Panc1 (cell line): Measurements from ENCODE around the gene ZNF384. TPM values are rescaled to one million over a fixed set of nuclear protein-coding genes. Genes with fewer than 3 reads are reported as not detected.

Experiments used
- ATAC-seq: fragments of 200-7000 bp; cut with Tn5 transposase; 2 replicates; pipeline ENCODE4 v1.9.1; 2020; ENCODE audit warnings: mild to moderate bottlenecking, moderate library complexity
- BruUV-seq: library from RNA; stranded (reverse); fragments of 400-500 nt; replicated peaks from 2 replicates; lab custom pipeline; 2021; lab: Mats Ljungman, UMichigan
- CTCF ChIA-PET: fragments of 300-600 bp; sonication (Branson Sonifier 250); formaldehyde crosslinking; loops from one replicate; lab custom pipeline; 2022; ENCODE audit warnings: antibody characterized with exemption; lab: Charles Lee
- POLR2A ChIA-PET: fragments of 300-600 bp; sonication (Branson Sonifier 250); formaldehyde crosslinking; loops from one replicate; lab custom pipeline; 2022; ENCODE audit warnings: antibody characterized with exemption; lab: Charles Lee
- DNase-seq: peaks from one replicate; pipeline ENCODE4 v3.0.0-alpha.2; 2010; ENCODE audit warnings: low read depth, low spot score
- H3K27ac ChIP-seq: 2 replicates; pipeline ENCODE4 v1.5.1; 2011; ENCODE audit warnings: mild to moderate bottlenecking, low read length, inconsistent platforms
- H3K27me3 ChIP-seq: fragments of 200-500 bp; sonication (Bioruptor generic); 2 replicates; pipeline ENCODE4 v1.6.0; 2014; ENCODE audit warnings: low read length, inconsistent platforms; ENCODE audit not compliant: control insufficient read depth, insufficient read depth
- H3K36me3 ChIP-seq: fragments of 200-500 bp; sonication (Bioruptor generic); 2 replicates; pipeline ENCODE4 v1.5.1; 2014; ENCODE audit warnings: inconsistent platforms, mild to moderate bottlenecking, low read length, moderate library complexity; ENCODE audit not compliant: control insufficient read depth, insufficient read depth
- H3K4me1 ChIP-seq: 2 replicates; pipeline ENCODE4 v1.5.1; 2011; ENCODE audit warnings: inconsistent platforms, mild to moderate bottlenecking, low read length, moderate library complexity; ENCODE audit not compliant: control insufficient read depth, insufficient read depth
- H3K4me3 ChIP-seq, 2 experiments: 2 replicates each; pipeline ENCODE4 v1.5.1; 2011 to 2012; ENCODE audit warnings: low read depth in 2 of 2, low read length in 2 of 2, mild to moderate bottlenecking in 2 of 2, inconsistent platforms in 1 of 2, moderate library complexity in 1 of 2
- H3K9me3 ChIP-seq: fragments of 200-500 bp; sonication (Bioruptor generic); 2 replicates; pipeline ENCODE4 v1.5.1; 2014; ENCODE audit warnings: low read depth, mild to moderate bottlenecking, inconsistent platforms, low read length, moderate library complexity; ENCODE audit not compliant: control insufficient read depth, insufficient read depth
- CTCF ChIP-seq: fragments of 450-650 bp; IDR thresholded peaks from 2 replicates; pipeline ENCODE4 v1.5.1; 2017; ENCODE audit warnings: mild to moderate bottlenecking
- POLR2AphosphoS5 ChIP-seq: IDR thresholded peaks from 2 replicates; pipeline ENCODE4 v1.6.1; 2012; ENCODE audit warnings: mild to moderate bottlenecking, low read depth, low read length, moderate library complexity
- REST ChIP-seq, 2 experiments: IDR thresholded peaks; 2 replicates each; pipeline ENCODE4 v1.6.1; 2011 to 2012; ENCODE audit warnings: low read depth in 2 of 2, control low read depth in 1 of 2, low read length in 1 of 2, mild to moderate bottlenecking in 1 of 2, moderate library complexity in 1 of 2; ENCODE audit not compliant: insufficient read depth in 1 of 2
- SIN3A ChIP-seq: IDR thresholded peaks from 2 replicates; pipeline ENCODE4 v1.6.1; 2012; ENCODE audit warnings: low read depth, mild to moderate bottlenecking, low read length, moderate library complexity, borderline replicate concordance; ENCODE audit not compliant: insufficient read depth
- TCF7L2 ChIP-seq: IDR thresholded peaks from 2 replicates; pipeline ENCODE4 v1.6.1; 2011; ENCODE audit warnings: mild to moderate bottlenecking, low read depth, low read length, inconsistent platforms
- in situ Hi-C: cut with HindIII; loops from 2 replicates; pipeline ENCODE4 v1.10.0; 2016; ENCODE audit warnings: low sequenced_read_pairs, low pct_unique_long_range_greater_than_20kb
- intact Hi-C: fragments of 100-400 bp; cut with micrococcal nuclease; formaldehyde crosslinking; loops from one replicate; pipeline ENCODE4 v1.10.0; 2022; ENCODE audit not compliant: unreplicated experiment
- total RNA-seq: library from RNA; stranded (reverse); gene quantifications from one replicate; pipeline ENCODE4 v1.2.1, GENCODE V29; 2021; ENCODE audit not compliant: unreplicated experiment

ZNF384 gene
- total RNA-seq, 1 experiment from 2014 or later = 54.3 TPM

GRCh38 chr12:6693832-6694355 lies 4.7 kb upstream of the ZNF384 start:
- Histone ChIP-seq H3K9me3 (no peaks in the 10 kb centered on the region), H3K27ac (no peak overlapping the region), H3K36me3 (peaks cover 4% of the 10 kb centered on the region; the same call in 1 of the 2 replicates), H3K4me3 (no peak overlapping the region), H3K4me1 (peaks cover 3% of the 10 kb centered on the region; the same call in 1 of the 2 replicates), H3K27me3 (no peaks in the 10 kb centered on the region)
- in situ Hi-C loops = no loop called here
- TF ChIP-seq CTCF (no peak), REST (IDR thresholded peaks at IDR 0.05; ENCODE audit: insufficient read depth in 1 of 2, low read depth in 2 of 2, low read length in 1 of 2) (no peak), POLR2AphosphoS5 (no peak), TCF7L2 (no peak), SIN3A (no peak)
- intact Hi-C loops = no loop called here
- ATAC-seq (no peak), DNase-seq (no peak)
- ChIA-PET POLR2A (no interaction called here), CTCF (no interaction called here)
- BruUV-seq = no TSS peak

GRCh38 chr12:6692888-6693287 lies 3.7 kb upstream of the ZNF384 start:
- intact Hi-C loops (no loop called here), in situ Hi-C loops (no loop called here)
- ChIA-PET POLR2A (interaction anchor here (0.5 kb wide), 1 partner anchor 11 kb away, joined by 7 read pairs; no protein-coding TSS in a partner anchor), CTCF (interaction anchor here (0.6 kb wide), 1 partner anchor 13 kb away, joined by 3 read pairs; no protein-coding TSS in a partner anchor)
- Histone ChIP-seq H3K9me3 (no peaks in the 10 kb centered on the region), H3K4me1 (peaks cover 6% of the 10 kb centered on the region), H3K27ac (no peak overlapping the region), H3K27me3 (no peaks in the 10 kb centered on the region), H3K36me3 (peaks cover 4% of the 10 kb centered on the region; the same call in 1 of the 2 replicates), H3K4me3 (no peak overlapping the region)
- TF ChIP-seq POLR2AphosphoS5 (no peak), CTCF (no peak), SIN3A (no peak)
- ATAC-seq (no peak), DNase-seq (no peak)
- no TSS peak for BruUV-seq
